IPS-18a (cell line): ENCODE measurements around the gene SPARCL1.

Experiments used
- H3K27ac ChIP-seq: one replicate; pipeline ENCODE4 v1.5.1; 2013; ENCODE audit warnings: low read length
- H3K27me3 ChIP-seq: one replicate; pipeline ENCODE4 v1.6.1; 2013; ENCODE audit warnings: mild to moderate bottlenecking, low read length; ENCODE audit not compliant: control insufficient read depth, insufficient read depth
- H3K36me3 ChIP-seq: one replicate; pipeline ENCODE4 v1.6.1; 2013; ENCODE audit warnings: low read depth, low read length; ENCODE audit not compliant: control insufficient read depth
- H3K4me1 ChIP-seq: one replicate; pipeline ENCODE4 v1.6.1; 2013; ENCODE audit warnings: low read depth, low read length; ENCODE audit not compliant: control insufficient read depth
- H3K4me3 ChIP-seq: one replicate; pipeline ENCODE4 v1.5.1; 2013; ENCODE audit warnings: low read length
- H3K9ac ChIP-seq: one replicate; pipeline ENCODE4 v1.6.1; 2013; ENCODE audit warnings: mild to moderate bottlenecking, low read length, moderate library complexity
- H3K9me3 ChIP-seq: one replicate; pipeline ENCODE4 v1.6.1; 2013; ENCODE audit warnings: low read depth, low read length; ENCODE audit not compliant: control insufficient read depth

Gene SPARCL1

DNA sequence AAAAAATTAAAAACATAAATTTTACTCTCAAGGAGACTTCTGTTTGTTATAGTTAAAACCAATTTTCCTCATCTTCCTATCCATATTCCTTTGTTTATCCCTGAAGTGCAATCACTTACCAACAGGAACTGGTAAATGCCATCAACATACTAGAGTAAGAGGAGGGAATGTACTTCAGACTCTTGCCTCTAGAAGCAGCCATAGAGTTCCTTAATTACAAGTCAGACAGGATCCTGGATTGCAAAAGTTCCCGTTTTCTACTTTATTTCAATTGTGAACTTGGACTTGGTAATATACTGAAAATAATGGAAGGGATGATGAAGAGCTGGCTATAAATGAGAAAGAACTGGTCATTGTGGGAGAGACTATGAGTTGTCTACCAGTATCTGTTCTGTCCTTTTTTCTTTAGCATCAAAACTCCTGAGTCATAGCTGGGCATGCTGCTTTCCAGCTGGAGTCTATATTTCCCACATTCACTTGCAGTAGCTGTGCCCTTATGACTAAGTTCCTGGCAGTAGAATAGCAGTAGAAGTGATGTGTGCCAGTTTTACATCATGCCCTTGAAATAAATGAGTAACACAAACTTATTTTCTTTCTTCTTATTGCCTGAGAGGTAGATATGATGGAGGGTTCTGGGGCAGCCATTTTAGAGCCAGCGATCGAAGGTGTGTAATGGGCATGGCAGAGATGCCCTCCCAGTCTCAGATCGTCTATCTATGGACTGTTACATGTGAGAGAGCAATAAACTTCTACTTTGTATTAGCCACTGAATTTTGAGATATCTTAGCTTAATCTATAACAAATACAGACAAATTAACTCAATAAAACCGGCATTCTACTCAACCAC lies 26.8 kb upstream of the SPARCL1 start:
- Histone ChIP-seq H3K4me3 (no peak overlapping the region), H3K9ac (no peak overlapping the region), H3K27me3 (no peaks in the 10 kb centered on the region), H3K36me3 (no peaks in the 10 kb centered on the region), H3K9me3 (no peaks in the 10 kb centered on the region), H3K27ac (no peak overlapping the region), H3K4me1 (peaks cover 4% of the 10 kb centered on the region)

DNA sequence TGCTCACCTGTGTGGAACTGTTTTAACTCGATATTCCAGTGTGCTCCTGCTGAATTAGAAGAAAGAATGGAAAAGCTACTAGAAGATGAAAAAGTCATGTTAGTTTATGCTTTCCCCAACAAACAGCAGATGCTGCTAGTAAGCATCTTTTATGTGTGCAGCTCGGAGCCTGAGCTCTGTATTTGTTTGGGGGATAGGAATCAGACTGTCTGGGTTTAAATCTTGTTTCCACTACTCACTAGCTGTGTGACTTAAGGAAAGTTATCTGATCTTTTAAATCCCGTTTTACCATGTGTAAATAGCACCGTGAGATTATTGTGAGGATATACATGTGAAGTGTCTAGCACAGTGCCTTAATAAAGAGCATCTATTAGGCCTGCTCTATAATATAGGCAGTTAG lies 24.0 kb upstream of the SPARCL1 start:
- Histone ChIP-seq H3K9ac (no peak overlapping the region), H3K27ac (no peak overlapping the region), H3K4me3 (no peak overlapping the region), H3K36me3 (no peaks in the 10 kb centered on the region), H3K27me3 (no peaks in the 10 kb centered on the region), H3K9me3 (no peaks in the 10 kb centered on the region), H3K4me1 (peaks cover 8% of the 10 kb centered on the region)

DNA sequence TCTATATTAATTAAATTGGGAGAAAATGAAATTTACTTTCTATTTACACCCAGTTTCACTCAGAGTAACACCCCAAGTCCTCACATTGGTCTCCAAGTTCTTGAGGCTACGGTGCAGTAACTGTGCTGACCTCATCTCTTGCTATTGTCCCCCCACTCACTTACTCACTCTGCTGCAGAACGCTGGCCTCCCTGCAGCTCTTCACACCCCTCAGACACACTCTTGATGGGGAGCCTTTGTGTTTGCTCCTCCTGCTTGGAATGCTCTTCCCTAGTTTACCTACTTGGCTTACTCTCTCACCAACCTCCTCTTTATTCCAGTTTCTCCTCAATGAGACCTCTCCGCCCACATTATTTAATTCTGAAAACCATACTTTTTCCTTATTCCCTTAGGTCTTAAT lies 22.2 kb upstream of the SPARCL1 start:
- Histone ChIP-seq H3K27ac (no peak overlapping the region), H3K36me3 (no peaks in the 10 kb centered on the region), H3K9ac (no peak overlapping the region), H3K4me1 (peaks cover 8% of the 10 kb centered on the region), H3K27me3 (no peaks in the 10 kb centered on the region), H3K4me3 (no peak overlapping the region), H3K9me3 (no peaks in the 10 kb centered on the region)

DNA sequence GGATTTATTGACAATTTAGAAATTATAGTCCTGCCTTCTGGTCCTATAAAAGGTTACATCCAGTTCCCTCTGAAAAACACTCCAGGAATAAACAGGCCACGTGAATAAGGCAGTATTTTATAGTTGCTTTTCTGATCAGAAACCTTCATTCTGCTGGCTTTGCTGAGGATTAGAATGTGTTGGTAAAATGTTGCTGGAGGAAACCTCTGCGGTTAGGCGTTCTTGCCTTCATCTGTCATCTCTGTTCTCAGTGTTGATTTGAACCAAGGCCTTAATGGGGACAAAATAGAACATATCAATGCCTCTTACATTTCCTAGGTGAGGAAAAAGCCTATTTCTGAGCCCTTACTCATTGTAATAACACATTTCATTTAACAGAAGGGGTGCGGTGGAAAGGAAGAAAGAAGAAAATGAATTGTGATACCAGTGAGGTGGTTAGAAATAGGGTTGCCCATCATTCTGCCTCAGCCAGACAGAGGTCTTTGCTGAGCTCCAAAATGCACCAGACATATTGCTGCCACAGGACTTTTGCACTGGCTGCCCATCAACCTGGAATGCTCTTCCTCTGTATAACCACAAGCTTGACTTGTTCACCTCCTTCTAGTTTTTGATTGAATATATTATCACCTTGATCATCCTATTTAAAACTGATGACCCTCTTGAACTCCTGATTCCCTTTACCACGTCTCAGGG lies 18.0 kb upstream of the SPARCL1 start:
- Histone ChIP-seq H3K9me3 (no peaks in the 10 kb centered on the region), H3K4me3 (no peak overlapping the region), H3K9ac (no peak overlapping the region), H3K27ac (no peak overlapping the region), H3K36me3 (no peaks in the 10 kb centered on the region), H3K4me1 (peaks cover 11% of the 10 kb centered on the region), H3K27me3 (no peaks in the 10 kb centered on the region)

DNA sequence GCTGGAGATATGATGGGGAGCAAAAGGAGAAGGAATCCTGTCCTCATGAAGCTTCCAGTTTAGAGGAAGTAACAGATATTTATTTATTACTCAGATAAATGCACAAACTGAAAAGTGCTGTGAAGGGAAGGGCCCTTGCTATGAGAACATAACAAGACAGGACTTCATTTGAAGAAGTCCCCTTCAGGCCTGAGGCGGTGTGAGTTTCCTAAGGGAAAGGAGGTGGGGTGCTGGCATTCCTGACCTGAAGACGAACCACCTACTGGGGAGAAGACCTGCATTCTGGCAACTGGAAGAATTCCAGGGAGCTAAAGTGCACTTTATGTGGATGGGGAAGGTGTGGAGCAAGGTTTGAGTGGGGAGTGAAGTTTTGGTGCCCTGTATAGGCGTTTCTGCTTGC lies 15.9 kb upstream of the SPARCL1 start:
- H3K4me3 ChIP-seq: no peak overlapping the region
- H3K9me3 ChIP-seq: no peaks in the 10 kb centered on the region
- H3K36me3 ChIP-seq: no peaks in the 10 kb centered on the region
- peaks cover 14% of the 10 kb centered on the region for H3K4me1 ChIP-seq
- H3K27ac ChIP-seq: no peak overlapping the region
- H3K9ac ChIP-seq: no peak overlapping the region
- no peaks in the 10 kb centered on the region for H3K27me3 ChIP-seq

DNA sequence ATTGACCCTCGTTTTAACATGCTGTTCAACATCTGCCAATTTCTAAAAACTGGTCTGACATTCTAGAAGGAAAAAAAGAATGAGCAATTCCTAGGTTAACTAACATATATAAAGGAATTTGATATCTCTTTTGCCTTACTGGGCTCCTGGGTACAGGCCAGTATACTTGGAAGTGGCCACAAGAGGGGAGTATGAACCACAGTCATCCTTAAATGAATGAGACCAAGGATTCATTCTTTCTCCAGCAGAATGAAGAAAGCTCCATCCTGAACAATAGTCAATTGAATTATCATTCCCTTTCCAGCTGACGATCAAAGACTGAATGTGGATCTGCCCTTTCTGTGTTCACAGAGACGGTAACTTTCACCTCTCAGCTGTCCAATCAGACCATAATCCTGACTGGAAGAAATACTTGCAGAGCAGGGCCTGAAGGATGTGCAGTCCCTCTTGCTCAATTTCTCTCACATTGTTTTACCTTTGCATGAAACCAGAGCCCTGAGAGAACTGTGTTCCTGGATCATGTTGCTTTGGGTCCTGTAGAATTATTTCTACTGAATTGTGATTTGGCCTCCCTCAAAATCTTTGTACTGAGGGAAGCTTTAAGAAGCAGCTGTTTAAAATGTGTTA lies 14.8 kb upstream of the SPARCL1 start:
- Histone ChIP-seq H3K27ac (no peak overlapping the region), H3K27me3 (no peaks in the 10 kb centered on the region), H3K4me3 (no peak overlapping the region), H3K36me3 (no peaks in the 10 kb centered on the region), H3K9me3 (no peaks in the 10 kb centered on the region), H3K9ac (no peak overlapping the region), H3K4me1 (peaks cover 9% of the 10 kb centered on the region)

DNA sequence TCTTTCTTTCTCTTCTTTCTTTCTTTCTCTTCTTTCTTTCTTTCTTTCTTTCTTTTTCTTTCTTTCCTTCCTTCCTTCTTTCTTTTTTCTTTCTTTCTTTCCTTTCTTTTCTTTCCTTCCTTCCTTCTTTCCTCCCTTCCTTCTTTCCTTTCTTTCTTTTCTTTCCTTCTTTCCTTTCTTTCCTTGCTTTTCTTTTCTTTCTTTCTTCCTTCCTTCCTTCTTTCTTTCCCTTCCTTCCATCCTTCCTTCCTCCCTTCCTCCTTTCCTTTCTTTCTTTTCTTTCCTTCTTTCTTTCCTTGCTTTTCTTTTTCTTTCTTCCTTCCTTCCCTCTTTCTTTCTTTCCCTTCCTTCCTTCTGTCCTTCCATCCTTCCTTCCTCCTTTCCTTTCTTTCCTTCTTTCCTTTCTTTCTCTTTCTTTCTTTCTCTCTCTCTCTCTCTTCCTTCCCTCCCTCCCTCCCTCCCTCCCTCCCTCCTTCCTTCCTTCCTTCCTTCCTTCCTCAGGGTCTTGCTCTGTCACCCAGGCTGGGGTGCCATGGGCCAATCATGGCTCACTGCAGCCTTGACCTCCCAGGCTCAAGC lies 13.6 kb upstream of the SPARCL1 start:
- Histone ChIP-seq H3K4me3 (no peak overlapping the region), H3K9ac (no peak overlapping the region), H3K9me3 (no peaks in the 10 kb centered on the region), H3K4me1 (peaks cover 6% of the 10 kb centered on the region), H3K27ac (no peak overlapping the region), H3K36me3 (no peaks in the 10 kb centered on the region), H3K27me3 (no peaks in the 10 kb centered on the region)

DNA sequence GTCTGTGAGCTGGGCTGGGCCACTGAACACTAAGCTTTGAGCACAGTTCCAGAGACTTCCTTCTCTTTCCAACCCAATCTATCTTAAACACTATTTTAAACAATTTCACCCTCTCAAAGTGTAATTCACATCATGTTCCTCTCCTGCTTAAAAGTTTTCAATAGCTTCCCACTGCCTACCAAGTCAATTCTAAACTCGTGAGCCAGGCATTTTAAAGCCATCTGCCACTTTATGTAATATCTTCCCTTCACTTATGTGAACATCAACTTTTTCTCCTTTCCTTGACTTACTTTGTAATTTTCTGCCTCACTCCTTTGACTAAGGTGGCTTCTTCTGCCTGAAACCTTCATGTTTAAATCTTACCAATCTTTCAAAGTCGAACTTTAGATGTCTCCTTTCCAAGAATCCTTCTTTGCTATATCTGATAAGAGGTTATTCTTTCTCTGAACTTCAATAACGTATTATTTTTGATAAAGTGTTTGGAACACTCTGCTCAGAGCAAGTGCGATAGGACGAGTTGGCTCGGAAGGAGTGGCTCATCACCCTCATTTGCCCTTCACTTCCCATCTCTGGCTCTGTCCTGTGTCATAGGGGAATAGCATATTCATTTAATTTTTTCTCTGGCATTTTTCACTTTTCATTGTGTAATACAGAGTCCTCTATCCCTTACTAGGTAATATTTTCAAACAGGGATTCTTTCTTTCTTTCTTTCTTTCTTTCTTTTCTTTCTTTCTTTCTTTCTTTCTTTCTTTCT lies 13.0 kb upstream of the SPARCL1 start:
- Histone ChIP-seq H3K4me3 (no peak overlapping the region), H3K36me3 (no peaks in the 10 kb centered on the region), H3K27ac (no peak overlapping the region), H3K9ac (no peak overlapping the region), H3K9me3 (no peaks in the 10 kb centered on the region), H3K27me3 (no peaks in the 10 kb centered on the region), H3K4me1 (peaks cover 6% of the 10 kb centered on the region)

DNA sequence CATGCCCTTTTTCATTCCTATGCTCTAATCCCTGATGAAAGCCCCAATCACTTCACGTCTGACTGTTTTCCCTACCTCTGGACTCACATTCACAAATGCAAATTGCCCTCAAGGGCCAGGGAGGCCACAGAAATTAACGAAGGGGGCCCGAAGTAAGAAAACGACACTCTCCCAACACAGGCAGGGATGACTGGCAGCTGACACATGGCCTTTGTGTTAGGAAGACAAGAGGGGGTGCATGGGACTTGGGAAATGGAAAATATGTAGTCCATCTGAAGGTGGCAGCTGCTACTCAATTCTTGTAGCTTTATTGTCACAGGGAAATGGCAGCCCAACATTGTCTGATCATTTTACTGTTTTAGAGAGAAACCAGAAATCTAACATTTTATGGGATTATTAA lies 12.3 kb upstream of the SPARCL1 start:
- Histone ChIP-seq H3K9ac (no peak overlapping the region), H3K36me3 (no peaks in the 10 kb centered on the region), H3K27me3 (no peaks in the 10 kb centered on the region), H3K27ac (no peak overlapping the region), H3K4me1 (peaks cover 6% of the 10 kb centered on the region), H3K4me3 (no peak overlapping the region), H3K9me3 (no peaks in the 10 kb centered on the region)

DNA sequence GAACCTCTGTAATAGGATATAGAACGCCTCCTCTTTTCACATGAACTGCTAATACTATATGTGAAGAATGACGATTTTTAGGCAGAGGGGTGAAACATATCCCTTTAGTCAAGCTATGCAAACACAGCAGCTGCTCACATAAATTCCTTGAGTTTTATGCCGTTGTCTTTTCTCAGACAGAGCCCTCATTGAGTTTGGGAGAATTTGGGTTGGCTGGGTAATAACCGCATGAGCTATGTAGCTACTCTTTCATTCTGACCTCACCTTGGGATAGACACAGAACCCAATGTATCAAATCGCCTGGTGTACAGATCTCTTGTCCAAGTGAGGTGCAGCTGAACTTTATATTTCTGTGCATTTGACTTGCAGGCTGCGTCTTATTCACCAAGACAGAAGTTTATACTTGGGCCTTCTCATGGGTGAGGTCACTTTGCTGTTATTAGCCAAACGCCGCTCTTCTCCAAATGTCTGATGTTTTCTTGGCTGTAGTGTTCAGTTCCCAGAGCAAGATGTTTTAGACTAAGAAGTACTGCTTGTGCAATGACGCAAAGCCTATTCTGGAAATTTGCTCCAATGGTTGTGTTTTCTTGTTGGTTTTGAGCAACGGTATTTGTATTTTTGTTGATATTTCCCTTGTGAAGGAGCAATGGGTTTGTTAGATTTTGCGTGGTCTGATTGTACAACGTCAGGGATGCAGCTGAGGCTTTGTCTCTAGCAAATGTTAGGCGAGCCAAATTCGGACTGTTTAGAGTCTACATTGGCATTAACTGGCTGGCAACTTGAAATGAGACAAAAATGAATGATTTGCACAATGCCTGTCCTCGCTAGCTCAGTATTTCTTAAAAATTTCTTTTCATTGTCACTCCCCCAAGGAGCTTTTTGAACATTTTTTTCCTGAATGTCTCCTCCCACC lies 11.2 kb upstream of the SPARCL1 start:
- no peaks in the 10 kb centered on the region for H3K36me3 ChIP-seq
- no peak overlapping the region for H3K27ac ChIP-seq
- H3K27me3 ChIP-seq: no peaks in the 10 kb centered on the region
- peaks cover 6% of the 10 kb centered on the region for H3K4me1 ChIP-seq
- no peak overlapping the region for H3K9ac ChIP-seq
- no peaks in the 10 kb centered on the region for H3K9me3 ChIP-seq
- no peak overlapping the region for H3K4me3 ChIP-seq
